Measurements from ENCODE around the gene OLFM2.

Gene OLFM2

DNA sequence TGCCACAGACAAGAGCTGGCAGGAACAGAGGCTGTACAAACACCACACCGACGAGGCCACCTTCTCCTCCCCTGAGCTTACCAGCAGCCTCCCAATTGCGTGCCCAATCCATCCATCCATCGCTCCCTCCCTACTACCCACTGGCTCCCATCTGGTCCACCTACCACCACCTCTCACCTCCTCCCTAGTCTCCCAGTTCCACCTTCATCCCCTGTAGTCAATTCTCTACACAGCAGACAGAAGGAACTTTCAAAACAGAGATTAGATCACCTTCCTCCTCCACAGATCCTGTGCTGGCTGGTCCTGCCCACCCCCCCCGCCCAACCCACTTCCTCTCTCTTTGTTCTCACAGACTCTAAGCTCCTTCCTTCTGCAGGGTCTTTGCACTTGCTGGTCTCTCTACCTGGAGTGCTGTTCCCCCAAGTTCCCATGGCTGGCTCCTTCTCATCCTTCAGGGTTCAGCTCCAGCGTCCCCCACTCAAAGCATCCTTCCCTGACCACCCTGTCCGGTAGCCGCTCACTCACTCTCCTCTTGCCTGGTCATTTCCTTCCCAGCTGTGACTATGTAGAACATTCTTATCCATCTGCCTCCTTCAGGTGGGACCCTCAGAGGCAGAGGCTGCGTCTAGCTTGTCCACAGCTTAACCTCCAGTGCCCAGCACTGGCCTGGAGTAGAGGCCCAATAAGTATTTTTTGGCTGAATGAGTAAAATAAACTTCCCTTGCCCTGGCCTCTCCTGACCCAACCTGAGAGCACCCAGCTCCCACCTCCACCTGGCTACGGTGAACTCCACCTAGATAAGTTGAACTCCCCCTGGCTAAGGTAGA is 78.2 kb downstream of the OLFM2 start:
- no peak overlapping the region for H3K4me3 ChIP-seq (ENCODE audit: low read depth, low read length)
- no peak for DNase-seq (ENCODE audit: low read depth)
- TF ChIP-seq, protein P1, sequence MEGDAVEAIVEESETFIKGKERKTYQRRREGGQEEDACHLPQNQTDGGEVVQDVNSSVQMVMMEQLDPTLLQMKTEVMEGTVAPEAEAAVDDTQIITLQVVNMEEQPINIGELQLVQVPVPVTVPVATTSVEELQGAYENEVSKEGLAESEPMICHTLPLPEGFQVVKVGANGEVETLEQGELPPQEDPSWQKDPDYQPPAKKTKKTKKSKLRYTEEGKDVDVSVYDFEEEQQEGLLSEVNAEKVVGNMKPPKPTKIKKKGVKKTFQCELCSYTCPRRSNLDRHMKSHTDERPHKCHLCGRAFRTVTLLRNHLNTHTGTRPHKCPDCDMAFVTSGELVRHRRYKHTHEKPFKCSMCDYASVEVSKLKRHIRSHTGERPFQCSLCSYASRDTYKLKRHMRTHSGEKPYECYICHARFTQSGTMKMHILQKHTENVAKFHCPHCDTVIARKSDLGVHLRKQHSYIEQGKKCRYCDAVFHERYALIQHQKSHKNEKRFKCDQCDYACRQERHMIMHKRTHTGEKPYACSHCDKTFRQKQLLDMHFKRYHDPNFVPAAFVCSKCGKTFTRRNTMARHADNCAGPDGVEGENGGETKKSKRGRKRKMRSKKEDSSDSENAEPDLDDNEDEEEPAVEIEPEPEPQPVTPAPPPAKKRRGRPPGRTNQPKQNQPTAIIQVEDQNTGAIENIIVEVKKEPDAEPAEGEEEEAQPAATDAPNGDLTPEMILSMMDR (IDR thresholded peaks at IDR 0.05; ENCODE audit: control insufficient read depth, extremely low read depth, insufficient read depth): no peak

GRCh38 chr19:9857076-9857721 is 79.1 kb downstream of the OLFM2 start:
- TF ChIP-seq, protein P1 (IDR thresholded peaks at IDR 0.05; ENCODE audit: control insufficient read depth, extremely low read depth, insufficient read depth): no peak
- no peak overlapping the region for H3K4me3 ChIP-seq (ENCODE audit: low read depth, low read length)
- DNase-seq (ENCODE audit: low read depth): no peak

DNA sequence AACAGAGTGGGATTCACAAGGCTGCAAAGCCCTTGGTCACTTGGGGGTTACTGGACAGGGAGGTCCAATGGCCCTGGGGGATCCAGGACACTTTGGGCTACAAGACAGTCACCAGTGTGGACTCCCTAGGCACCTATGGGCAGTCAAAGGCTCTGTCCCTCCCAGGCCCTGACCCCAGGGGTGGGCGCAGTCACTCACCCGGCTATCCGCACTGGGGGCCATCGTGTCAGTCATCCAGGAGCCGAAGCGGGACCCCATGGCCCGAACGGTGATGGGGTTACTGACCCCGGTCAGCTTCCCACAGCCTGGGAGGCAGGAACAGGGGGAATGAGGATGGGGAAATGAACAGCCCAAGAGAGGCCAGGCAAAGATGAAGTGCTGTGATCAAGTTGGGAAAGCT is 79.7 kb downstream of the OLFM2 start:
- no peak overlapping the region for H3K4me3 ChIP-seq (ENCODE audit: low read depth, low read length)
- TF ChIP-seq, protein P1 (IDR thresholded peaks at IDR 0.05; ENCODE audit: control insufficient read depth, extremely low read depth, insufficient read depth): no peak
- no peak for DNase-seq (ENCODE audit: low read depth)

- H3K4me3 ChIP-seq (ENCODE audit: low read depth, low read length): no peak overlapping the region
- TF ChIP-seq, protein P1 (IDR thresholded peaks at IDR 0.05; ENCODE audit: control insufficient read depth, extremely low read depth, insufficient read depth): no peak
Observed at GRCh38 chr19:9854282-9854846, 82.0 kb downstream of the OLFM2 start.

DNA sequence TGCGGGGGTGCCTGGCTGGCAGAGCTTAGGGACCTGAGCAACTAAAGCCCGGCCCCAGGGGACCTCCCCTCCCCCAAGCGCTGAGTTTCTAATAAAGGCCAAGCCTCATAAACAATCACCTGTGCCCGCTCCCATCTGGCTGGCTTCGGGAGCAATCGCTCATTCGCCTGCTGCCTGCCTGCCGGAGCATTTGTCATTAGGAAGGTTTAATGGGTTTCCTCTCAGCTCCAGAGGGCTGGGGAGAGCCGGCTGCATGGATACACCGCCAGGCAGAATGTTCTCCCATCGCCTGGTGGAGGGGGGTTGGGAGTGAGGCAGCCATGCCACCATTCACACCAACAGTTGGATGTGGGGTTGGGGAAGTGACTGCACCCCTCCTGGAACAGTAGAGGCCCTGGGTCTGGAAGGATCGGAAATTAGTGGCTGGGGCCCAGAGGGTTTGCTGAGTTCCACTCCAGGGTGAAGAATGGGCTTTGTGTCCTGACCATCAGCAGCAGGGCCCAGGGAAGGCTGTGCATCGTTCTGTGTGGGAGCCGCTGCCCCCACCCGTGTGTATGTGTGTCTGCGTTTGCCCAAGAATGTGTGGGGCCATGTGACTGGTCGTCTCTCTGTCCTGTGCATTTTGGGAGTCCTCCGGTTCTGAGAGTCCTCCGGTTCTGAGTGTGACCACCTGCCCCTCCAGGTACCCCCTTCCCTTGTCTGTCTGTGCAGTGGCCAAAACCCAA is 85.9 kb downstream of the OLFM2 start:
- TF ChIP-seq, protein P1 (IDR thresholded peaks at IDR 0.05; ENCODE audit: control insufficient read depth, extremely low read depth, insufficient read depth): no peak
- DNase-seq (ENCODE audit: low read depth): no peak
- no peak overlapping the region for H3K4me3 ChIP-seq (ENCODE audit: low read depth, low read length)

More at GRCh38 chr19:9854282-9854846, 82.0 kb downstream of the OLFM2 start:
- no peak for DNase-seq (ENCODE audit: low read depth)

- TF ChIP-seq, protein P1 (IDR thresholded peaks at IDR 0.05; ENCODE audit: control insufficient read depth, extremely low read depth, insufficient read depth): no peak
- no peak for DNase-seq (ENCODE audit: low read depth)
- no peak overlapping the region for H3K4me3 ChIP-seq (ENCODE audit: low read depth, low read length)
Observed at GRCh38 chr19:9849791-9850190, 86.5 kb downstream of the OLFM2 start.

All from LNCaP clone FGC (cell line).